ENCODE measurements around the gene GPR161. TPM values are rescaled to one million over a fixed set of nuclear protein-coding genes. Genes with fewer than 3 reads are reported as not detected.
"Not testable (repeated sequence)": the region's sequence is repeated elsewhere in the genome, so short reads cannot be mapped to it uniquely, and the experiment has no call there.

Gene GPR161
- total RNA-seq, 1 donor from 2014 or later, result 26.0 TPM

DNA sequence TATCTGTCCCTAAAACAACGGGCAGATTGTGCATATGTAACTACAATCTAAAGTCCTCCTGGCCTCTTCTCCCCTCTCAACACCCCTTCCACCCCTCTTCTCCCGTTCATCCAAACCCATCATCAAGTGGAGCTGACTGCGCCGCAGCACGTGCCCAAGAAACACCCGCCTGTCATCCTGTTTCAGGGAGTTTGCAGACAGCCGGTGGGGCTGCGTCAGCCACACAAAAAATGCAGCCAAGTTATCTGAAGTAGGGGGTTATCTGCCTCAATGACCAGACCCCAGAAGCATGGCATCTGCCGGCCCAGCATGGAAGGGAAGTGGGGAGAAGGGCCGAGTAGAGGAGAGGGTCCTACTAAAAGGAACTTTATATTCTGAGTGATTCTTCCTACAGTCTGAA is 49.0 kb downstream of the GPR161 start:
- no peak for DNase-seq (ENCODE audit: low read depth, low spot score)

DNA sequence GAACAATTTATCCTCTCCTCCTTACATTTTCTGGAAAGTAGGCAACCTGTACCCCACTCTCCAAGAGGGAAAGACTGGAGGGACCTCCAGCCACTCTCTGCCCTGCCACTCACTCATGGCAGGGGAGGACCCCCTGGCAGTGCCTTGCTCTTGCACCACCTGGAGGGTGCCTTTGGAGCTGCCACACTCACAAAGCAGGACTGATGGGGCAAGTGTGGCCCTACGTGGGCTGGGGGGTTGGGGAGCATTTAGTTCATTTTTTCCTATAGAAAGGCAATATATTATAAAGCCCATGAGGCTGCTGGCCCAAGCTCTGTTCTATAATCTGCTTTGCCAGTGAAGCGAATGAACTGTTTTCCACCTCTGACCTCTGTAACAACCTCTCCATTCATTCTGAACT is 50.3 kb downstream of the GPR161 start:
- DNase-seq (ENCODE audit: low read depth, low spot score), result no peak

DNA sequence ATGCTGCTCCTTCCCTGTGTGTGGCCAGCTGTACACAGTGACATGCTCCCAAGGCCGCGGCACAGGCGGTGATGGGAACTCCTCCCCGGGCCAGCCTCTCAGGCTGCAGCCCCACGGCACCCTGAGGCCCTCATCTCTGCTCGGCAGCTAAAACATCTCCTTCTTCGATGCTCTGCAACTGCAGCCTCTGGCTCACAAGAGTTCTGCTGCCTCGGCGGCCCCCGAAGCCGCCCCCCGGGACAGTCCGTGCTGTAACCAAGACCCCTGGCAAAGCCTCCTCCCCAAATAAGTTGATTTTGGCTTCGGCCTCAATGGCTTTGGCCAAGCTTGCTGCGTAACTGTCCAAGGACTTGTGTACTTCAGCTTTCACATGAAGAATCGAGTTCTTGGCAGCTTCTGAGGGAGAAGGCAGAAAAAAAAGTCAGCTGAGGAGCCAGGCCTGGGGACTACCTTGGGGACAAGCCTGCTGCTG is 51.3 kb downstream of the GPR161 start:
- no peak for DNase-seq (ENCODE audit: low read depth, low spot score)

DNA sequence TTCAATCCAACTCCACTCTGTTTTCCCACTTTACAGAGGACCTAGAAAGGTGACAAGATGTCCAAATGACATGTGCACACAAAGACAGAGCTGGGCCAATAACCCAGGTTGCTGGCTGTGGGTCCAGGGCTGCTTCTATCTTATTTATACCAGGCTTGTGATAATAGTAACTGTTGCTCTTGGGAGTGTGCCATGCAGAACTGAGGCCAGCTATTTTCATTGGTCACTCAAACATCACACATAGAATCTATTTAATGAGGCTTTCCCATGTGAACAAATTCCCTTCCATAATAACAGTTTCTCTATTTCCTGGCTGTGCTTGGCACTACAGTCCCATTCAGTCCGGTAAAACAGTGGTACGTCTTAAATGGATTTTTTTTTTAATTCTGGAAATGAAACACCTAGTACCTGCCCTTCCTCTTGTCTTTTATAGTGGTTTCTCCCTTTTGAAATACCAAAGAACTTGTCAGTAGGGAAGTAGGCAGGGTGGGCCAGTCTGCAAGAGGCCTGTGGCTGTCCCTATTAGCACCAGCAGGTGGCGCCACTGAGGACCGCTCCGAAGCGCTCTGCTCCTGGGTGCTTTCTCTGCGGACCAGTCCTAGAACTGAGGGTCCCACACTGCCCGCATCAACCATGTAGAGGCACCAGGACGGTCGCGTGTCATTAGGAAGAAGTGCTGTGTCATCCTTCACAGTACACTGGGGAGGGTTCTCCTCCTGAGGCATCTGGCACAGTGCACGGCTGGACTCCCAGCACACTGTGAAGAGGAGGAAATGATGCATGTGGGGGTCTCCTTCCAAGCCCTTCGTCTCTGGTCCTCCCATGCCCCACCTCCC is 52.1 kb downstream of the GPR161 start:
- DNase-seq (ENCODE audit: low read depth, low spot score), result no peak

DNA sequence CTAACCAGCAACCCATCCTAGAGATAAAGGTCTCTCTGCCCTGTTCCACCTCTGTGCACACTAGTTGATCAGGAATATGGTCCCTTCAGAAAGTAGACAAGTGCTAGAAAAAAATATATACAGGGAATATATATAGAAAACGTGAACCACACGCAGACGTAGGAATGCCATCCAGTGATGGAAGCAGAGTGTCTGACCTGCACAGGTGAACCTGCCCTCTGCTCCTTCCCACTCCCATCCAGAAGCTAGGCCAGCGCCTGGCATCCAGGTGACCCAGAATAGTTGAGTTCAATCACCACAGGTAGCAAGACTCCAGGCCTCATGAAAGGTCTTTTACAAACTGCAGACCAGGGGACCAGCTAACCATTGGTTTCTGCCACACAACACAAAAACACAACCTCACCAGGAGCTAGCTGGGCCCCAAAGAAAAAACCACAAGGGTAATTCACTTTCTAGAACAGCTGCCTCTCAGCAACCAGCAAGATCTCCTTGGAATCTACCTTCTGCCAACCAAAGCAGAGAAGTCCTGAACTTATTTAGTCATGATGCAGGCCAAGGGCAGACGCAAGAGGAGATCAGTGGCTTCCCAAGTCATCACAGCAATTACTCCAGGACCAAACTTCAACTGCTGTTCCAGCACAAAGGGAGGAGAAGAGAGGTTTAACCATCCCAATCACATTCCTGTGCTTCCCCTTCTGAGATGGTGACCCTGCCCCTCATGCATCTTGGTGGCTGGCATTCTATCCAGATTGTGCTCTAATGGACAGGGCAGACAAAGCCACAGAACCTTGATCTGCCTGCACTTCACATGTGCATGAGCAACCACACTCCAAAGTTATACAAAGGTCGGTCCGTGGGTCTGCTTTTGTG is 53.0 kb downstream of the GPR161 start:
- DNase-seq (ENCODE audit: low read depth, low spot score), result no peak

DNA sequence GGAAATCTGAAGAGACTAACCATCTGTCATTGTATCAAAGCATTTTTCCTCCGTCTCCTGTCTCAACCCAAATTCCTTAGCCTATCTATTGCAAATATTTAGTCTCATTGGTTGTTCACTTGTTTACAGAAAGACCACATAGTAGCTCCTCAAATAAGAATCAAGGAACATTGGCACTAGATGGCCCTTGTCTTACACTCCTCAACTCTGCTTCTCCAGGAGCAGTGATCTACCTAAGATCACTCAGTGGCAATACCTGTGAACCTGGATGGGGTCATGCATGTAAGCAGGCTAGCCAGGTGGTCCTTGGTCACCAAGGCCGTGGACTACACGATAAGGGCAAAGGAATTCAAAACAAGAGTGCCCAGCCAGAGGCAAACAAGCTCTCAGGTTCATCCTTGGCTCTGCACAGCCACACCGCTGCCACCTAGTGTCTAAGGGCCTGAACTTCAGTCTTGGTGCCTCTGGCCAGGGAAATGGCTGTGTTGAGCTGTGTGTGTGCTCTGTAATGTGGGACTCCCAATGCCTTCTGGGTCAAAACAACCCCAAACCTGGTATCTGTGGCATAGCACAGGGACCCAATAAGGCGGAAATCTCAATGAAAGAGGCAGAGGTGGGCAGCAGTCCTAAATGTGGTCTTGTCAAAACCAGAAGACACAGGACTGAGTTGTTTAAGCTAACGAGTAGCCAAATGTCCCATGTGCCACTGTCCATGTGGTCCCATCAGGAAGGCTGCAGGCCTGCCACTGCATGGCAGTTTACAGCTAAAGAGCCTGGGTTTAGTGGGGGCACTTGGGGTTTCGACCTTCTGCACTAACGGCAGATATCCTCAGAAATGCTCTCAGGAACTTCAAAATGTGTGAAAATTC is 54.5 kb downstream of the GPR161 start:
- peak; percentile 29 for DNase-seq (ENCODE audit: low read depth, low spot score)

DNA sequence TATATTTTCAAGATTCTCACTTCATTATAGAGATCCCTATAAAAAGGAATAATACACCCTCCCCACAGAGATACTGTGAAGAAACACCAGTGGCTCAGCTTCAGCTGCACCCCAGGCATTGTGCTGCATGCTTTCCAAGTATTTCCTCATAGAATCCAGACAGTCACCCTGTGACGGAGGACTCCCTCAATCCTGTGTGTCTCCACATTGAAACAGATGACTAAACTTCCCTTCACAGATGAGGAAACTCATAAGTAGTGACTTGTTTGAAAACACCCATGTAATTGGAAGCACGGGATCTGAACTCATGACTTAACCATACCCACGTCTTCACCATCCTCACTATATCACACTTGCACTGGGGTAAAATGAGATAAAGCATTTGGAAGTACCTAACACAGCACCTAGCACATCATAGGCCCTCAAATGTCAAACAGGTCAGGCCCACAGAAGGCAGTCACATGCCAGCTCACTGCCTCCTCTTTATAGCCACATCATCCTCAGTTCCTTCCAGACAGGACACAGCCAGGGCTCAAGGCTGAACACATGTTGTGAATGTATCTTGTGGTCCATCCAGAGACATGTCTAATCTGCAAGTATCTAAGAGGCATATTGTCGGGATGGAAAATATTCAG is 55.2 kb downstream of the GPR161 start:
- DNase-seq (ENCODE audit: low read depth, low spot score), result peak; percentile 22

DNA sequence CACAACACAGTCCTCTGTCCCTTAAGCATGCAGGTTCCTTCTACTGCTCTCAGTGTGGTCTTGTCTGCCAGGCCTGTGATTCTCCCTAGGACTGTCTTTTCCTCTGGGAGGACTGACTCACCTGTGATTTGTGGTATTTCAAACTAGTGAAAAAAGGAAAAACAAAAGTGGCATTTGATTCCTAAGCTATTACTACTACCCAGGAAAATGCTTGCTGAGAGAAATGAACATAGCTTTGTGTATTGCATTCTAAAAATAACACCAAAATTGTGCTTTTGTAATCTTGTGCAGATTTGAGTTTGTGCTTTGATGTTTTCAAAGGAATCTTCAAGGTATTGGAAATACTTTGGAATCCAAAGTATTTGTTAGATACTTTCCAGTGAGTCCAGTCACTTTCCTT is 57.0 kb downstream of the GPR161 start:
- DNase-seq (ENCODE audit: low read depth, low spot score), result no peak

DNA sequence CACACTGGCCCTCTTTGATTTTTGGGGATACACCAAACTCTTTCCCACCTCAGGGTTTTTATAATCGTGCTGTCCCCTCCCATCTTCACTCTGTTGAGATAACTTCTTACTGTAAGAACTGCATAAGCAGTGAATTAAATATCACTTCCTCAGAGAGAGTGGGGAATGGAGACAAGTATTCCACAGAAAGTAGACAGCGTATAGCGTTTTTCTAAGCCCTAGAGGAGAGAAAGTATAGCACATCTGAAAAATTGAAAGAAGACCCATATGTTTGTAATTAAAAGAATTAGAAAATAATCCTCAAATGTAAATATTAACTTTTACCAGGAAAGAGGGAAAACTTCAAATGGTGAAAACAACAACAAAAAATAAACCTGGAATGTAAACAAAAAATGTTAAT is 67.3 kb downstream of the GPR161 start:
- no peak for DNase-seq (ENCODE audit: low read depth, low spot score)

DNA sequence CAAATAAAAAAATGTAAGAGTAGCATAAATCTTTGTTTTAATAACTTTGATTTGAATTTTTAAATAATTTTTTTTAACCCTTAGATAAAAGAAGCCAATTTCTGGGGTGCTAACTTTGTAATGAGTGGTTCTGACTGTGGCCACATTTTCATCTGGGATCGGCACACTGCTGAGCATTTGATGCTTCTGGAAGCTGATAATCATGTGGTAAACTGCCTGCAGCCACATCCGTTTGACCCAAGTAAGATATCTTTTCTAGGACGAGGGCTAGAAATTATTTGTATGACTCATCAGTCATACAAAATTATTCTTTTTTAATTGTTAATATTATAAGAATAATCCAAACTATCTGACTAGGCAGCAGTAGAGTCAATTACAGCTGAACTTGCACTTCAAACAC is 71.2 kb downstream of the GPR161 start:
- DNase-seq (ENCODE audit: low read depth, low spot score), result no peak

DNA sequence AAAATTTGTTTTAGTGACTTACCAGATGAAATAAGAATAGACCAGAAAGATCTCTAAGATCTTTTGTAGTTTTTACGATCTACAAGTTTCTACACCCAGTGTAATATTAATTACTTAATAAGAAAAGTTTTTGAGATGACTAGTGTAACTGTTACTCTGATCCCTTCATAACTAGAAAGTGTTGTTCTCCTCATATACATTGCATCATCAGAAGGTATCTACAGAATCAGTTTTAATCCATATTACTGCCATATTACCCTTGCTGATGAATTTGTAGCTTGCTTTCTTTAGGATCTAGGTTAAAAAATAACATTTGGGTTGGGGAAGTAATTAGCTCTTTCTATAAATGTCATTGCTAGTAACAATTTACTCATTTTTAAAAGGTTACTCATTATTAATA is 72.5 kb downstream of the GPR161 start:
- DNase-seq (ENCODE audit: low read depth, low spot score), result no peak

DNA sequence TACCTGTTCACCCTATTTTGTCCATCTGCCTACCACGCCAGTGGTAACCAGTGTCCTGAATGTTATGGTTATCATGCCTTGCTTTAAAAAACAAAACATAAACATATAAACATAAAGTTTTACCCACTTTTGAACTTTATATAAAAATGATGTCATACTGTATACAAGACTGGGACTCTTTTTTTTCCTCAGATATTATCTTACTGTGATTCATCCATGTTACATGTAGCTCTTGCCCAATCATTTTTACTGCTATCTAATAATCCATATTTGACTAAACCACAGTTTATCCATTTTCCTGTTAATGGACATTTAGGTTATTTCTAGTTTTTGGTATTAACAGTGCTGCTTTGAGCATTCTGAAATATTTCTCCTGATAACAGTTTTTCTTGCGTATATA is 78.8 kb downstream of the GPR161 start:
- no peak for DNase-seq (ENCODE audit: low read depth, low spot score)

DNA sequence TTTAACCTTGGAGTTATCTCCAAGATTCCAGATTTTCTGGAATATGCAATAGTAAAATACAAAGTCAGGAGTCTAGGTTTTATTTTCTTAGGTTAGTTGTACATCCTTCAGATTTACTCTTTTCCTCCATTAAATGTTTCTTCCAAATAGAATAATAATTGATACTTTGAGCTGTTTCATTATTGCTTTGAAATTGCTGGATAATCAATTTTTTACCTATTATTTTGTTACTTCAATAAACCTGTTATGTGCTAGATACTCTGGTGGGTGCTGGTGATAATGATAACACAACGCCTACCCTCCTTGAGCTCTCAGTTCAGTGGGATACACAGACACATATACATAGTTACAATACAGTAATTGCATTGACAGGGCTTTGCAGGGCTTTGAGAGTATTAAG is 79.4 kb downstream of the GPR161 start:
- DNase-seq (ENCODE audit: low read depth, low spot score), result no peak

DNA sequence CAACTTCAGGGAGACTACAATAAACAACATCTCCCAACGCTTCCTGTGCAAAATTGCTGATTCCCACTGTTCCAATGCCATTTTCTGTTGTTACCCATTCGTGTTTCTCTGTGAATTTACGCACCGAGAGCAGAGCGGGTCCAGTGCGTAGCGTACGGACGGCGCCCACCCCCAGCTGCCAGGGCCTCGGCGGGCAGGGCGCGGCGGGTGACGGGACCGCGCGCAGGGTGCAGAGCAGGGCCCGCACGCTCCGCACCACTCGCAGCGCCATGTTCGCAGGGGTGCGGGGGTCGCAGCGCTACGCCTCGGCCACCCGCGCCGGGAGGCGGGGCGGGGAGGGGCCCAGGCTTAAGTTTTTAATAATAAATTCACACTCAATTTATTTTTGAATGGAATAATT is 80.6 kb downstream of the GPR161 start:
- DNase-seq (ENCODE audit: low read depth, low spot score), result not testable (repeated sequence)

DNA sequence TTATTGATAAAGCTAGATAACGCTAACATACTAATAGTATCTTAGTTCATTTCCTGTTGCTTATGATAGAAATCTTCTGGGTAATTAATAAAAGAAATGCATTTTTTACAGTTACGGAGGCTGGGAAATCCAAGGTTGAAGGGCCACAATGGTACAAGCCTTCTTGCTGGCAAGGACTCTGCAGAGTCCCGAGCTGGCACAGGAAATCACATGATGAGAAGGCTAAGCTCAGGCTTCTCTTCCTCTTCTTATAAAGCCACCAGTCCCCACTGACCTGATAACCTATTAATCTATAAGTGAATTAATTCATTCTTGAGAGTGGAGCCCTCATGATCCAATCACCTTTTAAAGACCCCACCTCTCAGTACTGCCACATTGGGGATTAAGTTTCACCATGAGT is 82.6 kb downstream of the GPR161 start:
- DNase-seq (ENCODE audit: low read depth, low spot score), result no peak

DNA sequence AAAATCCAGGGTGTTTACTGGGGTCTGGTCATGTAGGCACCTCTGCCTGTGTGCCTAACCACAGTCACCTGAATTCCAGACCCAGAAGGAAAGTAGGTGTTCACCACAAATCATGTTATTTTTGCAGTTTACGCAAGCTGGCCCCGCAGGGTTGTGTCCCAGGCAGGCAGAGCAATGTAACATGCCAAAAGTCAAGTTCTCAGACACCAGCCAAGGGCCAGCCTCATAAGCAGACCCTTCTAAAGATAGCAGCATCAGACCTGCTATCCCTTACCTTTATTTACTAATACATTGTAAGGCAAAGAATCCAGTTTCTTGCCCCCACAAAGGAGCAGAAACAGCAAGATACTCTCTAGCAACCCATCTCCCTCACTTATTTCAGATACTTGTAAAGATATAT is 83.0 kb downstream of the GPR161 start:
- no peak for DNase-seq (ENCODE audit: low read depth, low spot score)

DNA sequence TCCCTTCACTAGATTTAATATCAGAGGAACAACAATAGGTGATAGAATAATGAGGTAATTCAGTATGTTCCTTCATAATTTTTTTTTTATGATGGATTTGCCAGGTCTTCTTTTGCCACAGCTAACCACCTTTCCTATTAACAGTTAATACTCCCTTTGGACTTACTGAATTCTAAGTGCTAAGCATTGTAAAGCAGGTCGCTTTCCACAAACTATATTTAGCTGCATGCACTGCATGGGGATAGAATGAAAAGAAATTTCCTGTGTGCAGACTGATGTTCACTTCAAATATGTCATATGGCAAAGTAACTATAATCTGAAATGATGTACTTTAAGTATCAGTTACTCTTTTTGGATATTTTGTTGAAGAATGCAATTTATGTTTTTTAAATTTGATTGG is 85.8 kb downstream of the GPR161 start:
- DNase-seq (ENCODE audit: low read depth, low spot score), result no peak

DNA sequence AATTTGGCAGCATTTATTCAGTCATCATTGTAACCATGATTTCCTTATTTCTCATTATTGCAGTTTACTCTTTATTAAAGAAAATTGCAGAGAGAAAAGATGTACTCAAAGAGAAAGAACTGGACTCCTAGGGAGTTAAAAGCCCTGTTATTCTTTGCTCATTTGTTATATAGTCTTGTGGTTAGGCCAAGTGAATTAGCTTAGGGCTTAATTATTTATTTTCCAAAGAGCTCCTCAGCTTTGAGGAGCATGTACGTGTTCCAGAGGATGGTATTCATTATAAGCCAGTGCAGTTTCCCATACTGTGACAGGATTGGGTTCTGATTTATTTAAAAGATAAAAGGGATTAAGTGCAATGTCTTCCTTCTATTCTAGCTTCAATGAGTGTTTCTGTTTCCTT is 86.4 kb downstream of the GPR161 start:
- DNase-seq (ENCODE audit: low read depth, low spot score), result no peak

DNA sequence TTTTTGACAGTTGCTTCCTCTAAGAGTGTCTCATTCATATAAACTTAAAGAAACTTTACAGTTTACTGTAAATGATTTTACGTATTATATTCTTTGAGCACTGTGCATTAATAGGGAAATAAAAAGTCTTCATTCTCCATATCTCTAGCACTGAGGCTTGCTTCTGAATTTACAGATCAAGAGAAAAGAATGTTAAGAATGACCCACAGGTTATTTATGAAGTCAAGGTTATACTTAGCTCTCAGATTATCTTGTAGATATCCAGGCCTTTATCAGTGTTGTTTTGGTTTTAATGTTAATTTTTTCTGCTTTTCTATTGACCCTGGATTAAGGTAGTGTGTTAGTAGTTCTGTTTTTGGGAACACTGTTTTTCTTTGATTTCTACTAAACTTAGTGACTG is 91.4 kb downstream of the GPR161 start:
- no peak for DNase-seq (ENCODE audit: low read depth, low spot score)

DNA sequence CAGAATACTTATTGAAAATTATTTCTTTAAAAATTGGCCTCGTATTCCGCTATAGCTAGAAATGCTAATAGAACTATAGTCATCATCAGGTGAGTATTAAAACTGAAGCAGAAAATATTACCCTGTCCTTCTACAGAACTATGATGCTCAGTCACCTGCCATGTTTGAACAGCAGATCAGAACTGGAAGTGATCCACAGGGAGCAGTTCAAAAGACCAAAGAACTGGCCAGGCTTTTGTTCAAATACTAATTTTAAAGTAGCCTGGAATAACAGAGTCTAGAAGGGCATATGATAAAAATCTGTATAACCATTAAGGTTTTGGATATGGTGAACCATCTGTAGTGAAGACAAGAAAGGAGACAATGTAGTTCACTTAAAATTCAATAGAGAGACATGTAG is 94.4 kb downstream of the GPR161 start:
- DNase-seq (ENCODE audit: low read depth, low spot score), result no peak

DNA sequence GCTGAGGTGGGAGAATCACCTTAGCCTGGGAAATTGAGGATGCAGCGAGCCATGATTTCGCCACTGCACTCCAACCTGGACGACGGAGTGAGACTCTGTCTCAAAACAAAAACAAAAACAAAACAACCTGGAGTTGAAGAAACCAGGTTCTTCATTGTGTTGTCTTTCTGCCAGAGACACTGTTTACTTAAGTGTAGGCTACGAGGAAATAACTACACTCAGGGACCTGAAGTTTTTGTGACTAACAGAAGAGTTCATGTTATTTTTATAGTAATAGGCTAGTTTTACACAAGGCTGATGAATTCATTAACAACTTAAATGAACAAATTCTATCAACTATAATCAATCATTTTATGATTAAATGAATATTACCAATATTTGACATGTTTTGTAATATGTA is 101.4 kb downstream of the GPR161 start:
- DNase-seq (ENCODE audit: low read depth, low spot score), result no peak

Data from pulmonary artery endothelial cell (primary cell).